Activated CD4-positive, alpha-beta T cell treated with anti-CD3 and anti-CD28 coated beads for 36 hours (primary cell): ENCODE results near the gene UBAP1. TPM values are rescaled to one million over a fixed set of nuclear protein-coding genes. Genes with fewer than 3 reads are reported as not detected.
A peak's percentile ranks its signal among the peaks of the same experiment; 100 is the strongest.

Experiments used
- ATAC-seq: fragments of 200-7000 bp; cut with Tn5 transposase; one replicate; pipeline ENCODE4 v1.10.0; 2021; ENCODE audit warnings: mild to moderate bottlenecking, moderate library complexity
- CTCF ChIA-PET: fragments of 350-600 bp; sonication (Branson Sonifier 250); formaldehyde crosslinking; loops from one replicate; lab custom pipeline; 2021; ENCODE audit warnings: antibody characterized with exemption; lab: Charles Lee
- POLR2A ChIA-PET: fragments of 350-600 bp; sonication (Branson Sonifier 250); formaldehyde crosslinking; loops from one replicate; lab custom pipeline; 2021; ENCODE audit warnings: antibody characterized with exemption, inconsistent platforms; lab: Charles Lee
- DNase-seq: peaks from one replicate; pipeline ENCODE4 v3.0.0-alpha.2; 2020
- H3K27ac Mint-ChIP-seq: one replicate; pipeline ENCODE4 v1.8.0; 2021; ENCODE audit warnings: mixed read lengths
- H3K27me3 Mint-ChIP-seq: one replicate; pipeline ENCODE4 v1.8.0; 2021; ENCODE audit warnings: mixed read lengths
- H3K36me3 Mint-ChIP-seq: one replicate; pipeline ENCODE4 v1.8.0; 2021; ENCODE audit warnings: low read depth, mixed read lengths
- H3K4me1 Mint-ChIP-seq: one replicate; pipeline ENCODE4 v1.8.0; 2021; ENCODE audit warnings: mixed read lengths
- H3K4me3 Mint-ChIP-seq: one replicate; pipeline ENCODE4 v1.8.0; 2021; ENCODE audit warnings: mild to moderate bottlenecking, moderate library complexity, mixed read lengths
- H3K9me3 Mint-ChIP-seq: one replicate; pipeline ENCODE4 v1.8.0; 2021; ENCODE audit warnings: low read depth, mixed read lengths
- intact Hi-C, 2 experiments: fragments of 100-400 bp; cut with DNase I in 1 of 2; cut with micrococcal nuclease in 1 of 2; formaldehyde crosslinking; loops; one replicate each; pipeline versions ENCODE4 v1.14.2 to v1.15.1; 2022 to 2024; cut with DNase I, micrococcal nuclease
- total RNA-seq, 2 experiments: library from RNA; stranded (reverse); gene quantifications; one replicate each; pipeline ENCODE4 v1.2.3, GENCODE V29; 2021

Gene UBAP1
- total RNA-seq, 2 experiments from 2014 or later: 29.5 to 43.3 TPM

- ChIA-PET CTCF (interaction anchor here (0.5 to 1.5 kb wide), 4 partner anchors 15 to 390 kb away, joined by 3 to 4 read pairs (median 3); no protein-coding TSS in a partner anchor), POLR2A (interaction anchor here (0.6 kb wide), 1 partner anchor 9 kb away, joined by 4 read pairs; no protein-coding TSS in a partner anchor)
- Mint-ChIP-seq H3K27ac (no peak overlapping the region), H3K9me3 (no peaks in the 10 kb centered on the region), H3K36me3 (peaks cover 16% of the 10 kb centered on the region), H3K4me3 (no peak overlapping the region), H3K4me1 (peaks cover 7% of the 10 kb centered on the region), H3K27me3 (no peaks in the 10 kb centered on the region)
- intact Hi-C loops: loop anchor here in 1 of 2 experiments (5.0 kb wide), 1 partner anchor 123 kb away; the partner anchor contains the start of gene DCAF12
- DNase-seq (no peak), ATAC-seq (no peak)
Measured at GRCh38 chr9:34250721-34251120, 71.9 kb downstream of the UBAP1 start.

GRCh38 chr9:34252016-34252415 lies 73.2 kb downstream of the UBAP1 start:
- ATAC-seq: no peak
- H3K36me3 Mint-ChIP-seq: peaks cover 22% of the 10 kb centered on the region
- peaks cover 15% of the 10 kb centered on the region for H3K4me1 Mint-ChIP-seq
- no peak overlapping the region for H3K4me3 Mint-ChIP-seq
- CTCF ChIA-PET: interaction anchor here (0.5 to 4.2 kb wide), 29 partner anchors 9 to 458 kb away, joined by 3 to 26 read pairs (median 4); partner anchors contain the start of genes DCAF12, MYORG and UBAP1
- POLR2A ChIA-PET: interaction anchor here (0.5 kb wide), 1 partner anchor 81 kb away, joined by 3 read pairs; no protein-coding TSS in a partner anchor
- no peaks in the 10 kb centered on the region for H3K27me3 Mint-ChIP-seq
- no peaks in the 10 kb centered on the region for H3K9me3 Mint-ChIP-seq
- intact Hi-C loops: loop anchor here (2.0 to 5.0 kb wide), 4 partner anchors 73 to 177 kb away; partner anchors contain the start of genes DCAF12 (in 1 of the 2) and UBAP1 (in 1 of the 2)
- no peak for DNase-seq
- no peak overlapping the region for H3K27ac Mint-ChIP-seq

GRCh38 chr9:34252670-34253459 lies 74.0 kb downstream of the UBAP1 start:
- H3K27me3 Mint-ChIP-seq: no peaks in the 10 kb centered on the region
- POLR2A ChIA-PET: interaction anchor here (0.5 kb wide), 1 partner anchor 81 kb away, joined by 3 read pairs; no protein-coding TSS in a partner anchor

GRCh38 chr9:34253460-34253837 lies 74.6 kb downstream of the UBAP1 start:
- ChIA-PET CTCF (interaction anchor here (0.8 to 4.2 kb wide), 20 partner anchors 9 to 380 kb away, joined by 3 to 26 read pairs (median 4); partner anchors contain the start of genes DCAF12 and MYORG), POLR2A (no interaction called here)
- peaks cover 21% of the 10 kb centered on the region for H3K4me1 Mint-ChIP-seq
- no peaks in the 10 kb centered on the region for H3K27me3 Mint-ChIP-seq
- no peaks in the 10 kb centered on the region for H3K9me3 Mint-ChIP-seq
- no peak overlapping the region for H3K27ac Mint-ChIP-seq
- ATAC-seq (no peak), DNase-seq (no peak)
- H3K36me3 Mint-ChIP-seq: peaks cover 32% of the 10 kb centered on the region
- no peak overlapping the region for H3K4me3 Mint-ChIP-seq
- intact Hi-C loops: loop anchor here (1.0 to 5.0 kb wide), 6 partner anchors 74 to 179 kb away; partner anchors contain the start of genes DCAF12 (in 2 of the 2) and UBAP1 (in 2 of the 2)

More at GRCh38 chr9:34252670-34253459, 74.0 kb downstream of the UBAP1 start:
- peak; percentile 84 for ATAC-seq
- intact Hi-C loops: loop anchor here (1.0 to 5.0 kb wide), 6 partner anchors 74 to 178 kb away; partner anchors contain the start of genes DCAF12 (in 2 of the 2) and UBAP1 (in 2 of the 2)
- H3K4me1 Mint-ChIP-seq: peaks cover 21% of the 10 kb centered on the region
- H3K36me3 Mint-ChIP-seq: peaks cover 30% of the 10 kb centered on the region
- peak; percentile 82 for DNase-seq
- CTCF ChIA-PET: interaction anchor here (0.6 to 4.2 kb wide), 39 partner anchors 10 to 459 kb away, joined by 3 to 26 read pairs (median 4); partner anchors contain the start of genes DCAF12, MYORG and UBAP1
- H3K27ac Mint-ChIP-seq: peak overlapping the region; percentile 8
- H3K9me3 Mint-ChIP-seq: no peaks in the 10 kb centered on the region
- H3K4me3 Mint-ChIP-seq: no peak overlapping the region

- intact Hi-C loops: loop anchor here in 1 of 2 experiments (5.0 kb wide), 1 partner anchor 127 kb away; the partner anchor contains the start of gene DCAF12
- Mint-ChIP-seq H3K9me3 (no peaks in the 10 kb centered on the region), H3K4me3 (no peak overlapping the region), H3K36me3 (peaks cover 31% of the 10 kb centered on the region), H3K4me1 (peaks cover 21% of the 10 kb centered on the region), H3K27ac (no peak overlapping the region), H3K27me3 (no peaks in the 10 kb centered on the region)
- ChIA-PET POLR2A (no interaction called here), CTCF (interaction anchor here (0.8 to 4.2 kb wide), 17 partner anchors 9 to 379 kb away, joined by 3 to 26 read pairs (median 4); partner anchors contain the start of genes DCAF12 and MYORG)
- no peak for ATAC-seq
- no peak for DNase-seq
Measured at GRCh38 chr9:34254141-34254913, 75.5 kb downstream of the UBAP1 start.

GRCh38 chr9:34254966-34255825 lies 76.4 kb downstream of the UBAP1 start:
- Mint-ChIP-seq H3K9me3 (no peaks in the 10 kb centered on the region), H3K4me3 (no peak overlapping the region), H3K27me3 (no peaks in the 10 kb centered on the region), H3K27ac (no peak overlapping the region), H3K4me1 (peaks cover 21% of the 10 kb centered on the region), H3K36me3 (peaks cover 35% of the 10 kb centered on the region)
- intact Hi-C loops: loop anchor here in 1 of 2 experiments (5.0 kb wide), 1 partner anchor 128 kb away; the partner anchor contains the start of gene DCAF12
- ATAC-seq (no peak), DNase-seq (no peak)
- POLR2A ChIA-PET: no interaction called here
- CTCF ChIA-PET: interaction anchor here (0.5 to 4.2 kb wide), 10 partner anchors 12 to 336 kb away, joined by 3 to 26 read pairs (median 3); no protein-coding TSS in a partner anchor

GRCh38 chr9:34256104-34256503 lies 77.3 kb downstream of the UBAP1 start:
- DNase-seq (no peak), ATAC-seq (no peak)
- POLR2A ChIA-PET: no interaction called here
- peaks cover 28% of the 10 kb centered on the region for H3K36me3 Mint-ChIP-seq
- no peaks in the 10 kb centered on the region for H3K9me3 Mint-ChIP-seq
- intact Hi-C loops: loop anchor here in 1 of 2 experiments (2.0 kb wide), 1 partner anchor 125 kb away; no protein-coding TSS in a partner anchor
- H3K27me3 Mint-ChIP-seq: no peaks in the 10 kb centered on the region
- CTCF ChIA-PET: interaction anchor here (0.6 to 1.6 kb wide), 8 partner anchors 10 to 335 kb away, joined by 3 to 4 read pairs (median 3); no protein-coding TSS in a partner anchor
- H3K4me1 Mint-ChIP-seq: peaks cover 21% of the 10 kb centered on the region
- no peak overlapping the region for H3K27ac Mint-ChIP-seq
- H3K4me3 Mint-ChIP-seq: no peak overlapping the region

GRCh38 chr9:34256987-34257585 lies 78.2 kb downstream of the UBAP1 start:
- ChIA-PET POLR2A (no interaction called here), CTCF (interaction anchor here (0.9 to 1.6 kb wide), 2 partner anchors 93 to 122 kb away, joined by 3 to 4 read pairs; no protein-coding TSS in a partner anchor)
- Mint-ChIP-seq H3K36me3 (peaks cover 26% of the 10 kb centered on the region), H3K27me3 (no peaks in the 10 kb centered on the region), H3K4me3 (no peak overlapping the region), H3K27ac (no peak overlapping the region), H3K4me1 (peaks cover 21% of the 10 kb centered on the region), H3K9me3 (no peaks in the 10 kb centered on the region)
- no peak for DNase-seq
- intact Hi-C loops: loop anchor here in 1 of 2 experiments (2.0 kb wide), 1 partner anchor 124 kb away; no protein-coding TSS in a partner anchor
- ATAC-seq: no peak

- intact Hi-C loops: no loop called here
- Mint-ChIP-seq H3K9me3 (no peaks in the 10 kb centered on the region), H3K36me3 (peaks cover 27% of the 10 kb centered on the region), H3K27ac (no peak overlapping the region), H3K4me1 (peaks cover 20% of the 10 kb centered on the region), H3K27me3 (no peaks in the 10 kb centered on the region), H3K4me3 (no peak overlapping the region)
- CTCF ChIA-PET: interaction anchor here (1.2 kb wide), 1 partner anchor 87 kb away, joined by 3 read pairs; no protein-coding TSS in a partner anchor
- POLR2A ChIA-PET: no interaction called here
- DNase-seq (no peak), ATAC-seq (no peak)
Measured at GRCh38 chr9:34259315-34259714, 80.5 kb downstream of the UBAP1 start.
